Loucy (cell line): Measurements from ENCODE around the gene ANO10.
"Not testable (repeated sequence)": the region's sequence is repeated elsewhere in the genome, so short reads cannot be mapped to it uniquely, and the experiment has no call there.

Source experiments
- H2AFZ ChIP-seq: fragments of 200-600 bp; sonication (generic); 2 replicates; pipeline ENCODE4 v1.6.0; 2016; ENCODE audit warnings: antibody characterized with exemption, mild to moderate bottlenecking, low read length, moderate library complexity
- H3F3A ChIP-seq: fragments of 200-600 bp; 2 replicates; pipeline ENCODE4 v1.6.0; 2016; ENCODE audit warnings: antibody characterized with exemption, low read depth, mild to moderate bottlenecking
- H3K27me3 ChIP-seq: fragments of 200-600 bp; sonication (generic); 2 replicates; pipeline ENCODE4 v1.6.1; 2014; ENCODE audit warnings: low read length, mild to moderate bottlenecking; ENCODE audit not compliant: insufficient read depth, poor library complexity, severe bottlenecking
- H3K36me3 ChIP-seq: fragments of 200-600 bp; sonication (generic); 2 replicates; pipeline ENCODE4 v1.6.1; 2016; ENCODE audit warnings: low read length; ENCODE audit not compliant: insufficient read depth
- H3K4me1 ChIP-seq: fragments of 200-600 bp; sonication (generic); 2 replicates; pipeline ENCODE4 v1.5.1; 2014; ENCODE audit warnings: low read length, mild to moderate bottlenecking; ENCODE audit not compliant: insufficient read depth, poor library complexity, severe bottlenecking
- H3K4me2 ChIP-seq: fragments of 200-600 bp; sonication (generic); 2 replicates; pipeline ENCODE4 v1.6.0; 2014; ENCODE audit warnings: antibody characterized with exemption, low read length, low read depth, mild to moderate bottlenecking; ENCODE audit not compliant: poor library complexity, severe bottlenecking
- H3K4me3 ChIP-seq: fragments of 200-600 bp; sonication (generic); 2 replicates; pipeline ENCODE4 v1.5.1; 2014; ENCODE audit warnings: low read length, mild to moderate bottlenecking, mixed read lengths; ENCODE audit not compliant: poor library complexity, severe bottlenecking
- H3K79me2 ChIP-seq: fragments of 200-600 bp; sonication (generic); 2 replicates; pipeline ENCODE4 v1.6.1; 2014; ENCODE audit warnings: low read length; ENCODE audit not compliant: insufficient read depth
- H3K9ac ChIP-seq: fragments of 200-600 bp; sonication (generic); 2 replicates; pipeline ENCODE4 v1.6.0; 2014; ENCODE audit warnings: mild to moderate bottlenecking, low read depth, low read length, moderate library complexity; ENCODE audit not compliant: poor library complexity, severe bottlenecking
- H3K9me2 ChIP-seq: fragments of 200-600 bp; sonication (generic); replicated peaks from 2 replicates; pipeline ENCODE4 v1.6.1; 2016; ENCODE audit warnings: low read depth, low read length, mixed read lengths
- H3K9me3 ChIP-seq: fragments of 200-600 bp; sonication (generic); 2 replicates; pipeline ENCODE4 v1.6.1; 2014; ENCODE audit warnings: mild to moderate bottlenecking, antibody characterized with exemption, low read length, low read depth; ENCODE audit not compliant: insufficient read depth
- H4K20me1 ChIP-seq: fragments of 200-600 bp; sonication (generic); 2 replicates; pipeline ENCODE4 v1.6.0; 2014; ENCODE audit warnings: antibody characterized with exemption, low read length, mild to moderate bottlenecking; ENCODE audit not compliant: insufficient read depth, poor library complexity, severe bottlenecking
- EZH2phosphoT487 ChIP-seq: fragments of 200-600 bp; IDR thresholded peaks from 2 replicates; pipeline ENCODE4 v1.6.1; 2018; ENCODE audit warnings: antibody characterized with exemption, mild to moderate bottlenecking, moderate library complexity, borderline replicate concordance
- TF ChIP-seq, protein P1 (sequence below): fragments of 200-600 bp; sonication (generic); conservative IDR thresholded peaks from 2 replicates; pipeline ENCODE4 v1.5.1; 2014; ENCODE audit warnings: mild to moderate bottlenecking, antibody characterized with exemption, low read length

Gene ANO10

DNA sequence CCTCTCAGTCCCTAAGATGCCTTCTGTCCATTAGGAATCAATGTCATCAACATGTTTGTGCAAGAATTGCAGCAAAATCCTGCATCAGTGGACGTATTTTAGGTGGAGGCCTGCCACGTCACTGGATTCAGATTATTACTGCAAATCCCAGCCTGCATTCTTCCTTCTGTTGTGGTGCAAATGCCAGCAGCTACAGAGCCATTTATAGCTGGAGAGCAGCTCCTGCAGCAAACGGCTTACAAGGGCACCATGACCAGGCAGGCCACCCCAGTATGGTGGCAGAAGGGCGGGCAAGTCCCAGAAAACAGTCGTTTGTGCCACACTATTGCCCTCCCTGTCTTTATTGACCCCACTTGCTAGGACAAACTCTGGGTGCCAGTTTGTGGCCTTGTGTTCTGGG is 260.7 kb downstream of the ANO10 start:
- TF ChIP-seq, protein P1, sequence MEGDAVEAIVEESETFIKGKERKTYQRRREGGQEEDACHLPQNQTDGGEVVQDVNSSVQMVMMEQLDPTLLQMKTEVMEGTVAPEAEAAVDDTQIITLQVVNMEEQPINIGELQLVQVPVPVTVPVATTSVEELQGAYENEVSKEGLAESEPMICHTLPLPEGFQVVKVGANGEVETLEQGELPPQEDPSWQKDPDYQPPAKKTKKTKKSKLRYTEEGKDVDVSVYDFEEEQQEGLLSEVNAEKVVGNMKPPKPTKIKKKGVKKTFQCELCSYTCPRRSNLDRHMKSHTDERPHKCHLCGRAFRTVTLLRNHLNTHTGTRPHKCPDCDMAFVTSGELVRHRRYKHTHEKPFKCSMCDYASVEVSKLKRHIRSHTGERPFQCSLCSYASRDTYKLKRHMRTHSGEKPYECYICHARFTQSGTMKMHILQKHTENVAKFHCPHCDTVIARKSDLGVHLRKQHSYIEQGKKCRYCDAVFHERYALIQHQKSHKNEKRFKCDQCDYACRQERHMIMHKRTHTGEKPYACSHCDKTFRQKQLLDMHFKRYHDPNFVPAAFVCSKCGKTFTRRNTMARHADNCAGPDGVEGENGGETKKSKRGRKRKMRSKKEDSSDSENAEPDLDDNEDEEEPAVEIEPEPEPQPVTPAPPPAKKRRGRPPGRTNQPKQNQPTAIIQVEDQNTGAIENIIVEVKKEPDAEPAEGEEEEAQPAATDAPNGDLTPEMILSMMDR = no peak
- no peak for TF ChIP-seq EZH2phosphoT487
- Histone ChIP-seq H3K4me3 (no peak overlapping the region), H3F3A (no peaks in the 10 kb centered on the region), H3K36me3 (no peaks in the 10 kb centered on the region; the same call in 1 of the 2 replicates), H3K4me1 (no peaks in the 10 kb centered on the region), H4K20me1 (no peaks in the 10 kb centered on the region), H2AFZ (no peak overlapping the region), H3K79me2 (no peaks in the 10 kb centered on the region), H3K4me2 (no peak overlapping the region), H3K9me3 (no peaks in the 10 kb centered on the region), H3K27me3 (no peaks in the 10 kb centered on the region), H3K9me2 (no peaks in the 10 kb centered on the region), H3K9ac (no peak overlapping the region)

GRCh38 chr3:43356033-43356432 is 265.8 kb downstream of the ANO10 start:
- not testable (repeated sequence) for H3K36me3 ChIP-seq, H3K79me2 ChIP-seq, H3K4me2 ChIP-seq, H3K27me3 ChIP-seq, H2AFZ ChIP-seq, H3K9me3 ChIP-seq, H4K20me1 ChIP-seq, H3K4me3 ChIP-seq, H3K4me1 ChIP-seq, H3F3A ChIP-seq, H3K9ac ChIP-seq, H3K9me2 ChIP-seq

- Histone ChIP-seq H3K27me3 (no peaks in the 10 kb centered on the region), H3K9me3 (peaks cover 7% of the 10 kb centered on the region; the same call in 1 of the 2 replicates), H3K79me2 (no peaks in the 10 kb centered on the region), H3F3A (no peaks in the 10 kb centered on the region), H3K36me3 (peaks cover 9% of the 10 kb centered on the region; the same call in 1 of the 2 replicates), H3K4me3 (no peak overlapping the region), H3K9ac (no peak overlapping the region), H4K20me1 (no peaks in the 10 kb centered on the region), H3K9me2 (no peaks in the 10 kb centered on the region), H3K4me2 (no peak overlapping the region), H2AFZ (no peak overlapping the region), H3K4me1 (peaks cover 7% of the 10 kb centered on the region)
- no peak for TF ChIP-seq EZH2phosphoT487
- TF ChIP-seq, protein P1 = no peak
Measured at GRCh38 chr3:43353923-43354670, 267.7 kb downstream of the ANO10 start.

DNA sequence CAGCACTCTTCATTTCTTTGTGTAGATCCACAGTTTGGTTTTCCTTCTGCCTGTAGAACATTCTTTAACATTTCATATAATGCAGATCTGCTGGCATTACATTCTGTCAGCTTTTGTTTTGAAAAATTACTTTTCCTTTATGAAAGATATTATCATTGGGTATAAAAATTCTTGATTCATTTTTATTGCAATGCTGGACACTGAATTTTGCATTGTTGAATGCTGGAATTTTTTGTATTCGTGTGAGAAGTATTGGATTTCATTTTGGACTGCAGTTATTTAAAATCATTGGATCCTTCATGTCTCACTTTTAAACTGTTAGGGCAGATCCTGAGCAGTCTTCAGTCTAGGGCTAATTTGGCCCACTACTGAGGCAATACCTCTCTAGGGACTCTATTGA is 268.4 kb downstream of the ANO10 start:
- Histone ChIP-seq H3K4me1 (peaks cover 11% of the 10 kb centered on the region), H3K36me3 (peaks cover 16% of the 10 kb centered on the region; the same call in 1 of the 2 replicates), H3K9me2 (no peaks in the 10 kb centered on the region), H2AFZ (no peak overlapping the region), H3K9ac (no peak overlapping the region), H3K79me2 (no peaks in the 10 kb centered on the region), H3K4me3 (no peak overlapping the region), H3K4me2 (no peak overlapping the region), H3K9me3 (peaks cover 7% of the 10 kb centered on the region; the same call in 1 of the 2 replicates), H3F3A (no peaks in the 10 kb centered on the region), H4K20me1 (no peaks in the 10 kb centered on the region), H3K27me3 (no peaks in the 10 kb centered on the region)
- TF ChIP-seq EZH2phosphoT487 = no peak
- TF ChIP-seq, protein P1 = no peak
